ENCODE results near the gene DCP1A. TPM values are rescaled to one million over a fixed set of nuclear protein-coding genes. Genes with fewer than 3 reads are reported as not detected.
A peak's percentile ranks its signal among the peaks of the same experiment; 100 is the strongest.
"Not testable (repeated sequence)": the region's sequence is repeated elsewhere in the genome, so short reads cannot be mapped to it uniquely, and the experiment has no call there.

DCP1A gene
- total RNA-seq = 10 to 100 TPM; 30.4 to 38.1 TPM

- Mint-ChIP-seq H3K4me3 (peak within 1 kb of the TSS; percentile 98), H3K27ac (peak within 1 kb of the TSS; percentile 99), H3K27me3 (no peaks in the 10 kb centered on the region), H3K4me1 (peaks cover 16% of the 10 kb centered on the region), H3K36me3 (ENCODE audit: low read depth) (peaks cover 40% of the 10 kb centered on the region), H3K9me3 (no peaks in the 10 kb centered on the region)
- ATAC-seq (replicated peaks) = peak; percentile 98
Observed at GRCh38 chr3:53347261-53348064, at the start of gene DCP1A. TSS of gene DCP1A (minus strand) at chr3:53347543. CDS start at chr3:53347517, 26 bp downstream.

- no peaks in the 10 kb centered on the region for H3K36me3 Mint-ChIP-seq (ENCODE audit: low read depth)
- H3K4me3 Mint-ChIP-seq = no peak overlapping the region
- no peak overlapping the region for H3K27ac Mint-ChIP-seq
- peaks cover 29% of the 10 kb centered on the region for H3K27me3 Mint-ChIP-seq
- H3K9me3 Mint-ChIP-seq = no peaks in the 10 kb centered on the region
- ATAC-seq (replicated peaks) = peak; percentile 58
- no peaks in the 10 kb centered on the region for H3K4me1 Mint-ChIP-seq
Observed at GRCh38 chr3:53384465-53385423, 37.4 kb upstream of the DCP1A start.

- H3K4me1 Mint-ChIP-seq = no peaks in the 10 kb centered on the region
- no peak overlapping the region for H3K27ac Mint-ChIP-seq
- H3K9me3 Mint-ChIP-seq = no peaks in the 10 kb centered on the region
- H3K27me3 Mint-ChIP-seq = peaks cover 28% of the 10 kb centered on the region
- ATAC-seq (replicated peaks) = peak; percentile 77
- no peaks in the 10 kb centered on the region for H3K36me3 Mint-ChIP-seq (ENCODE audit: low read depth)
- H3K4me3 Mint-ChIP-seq = no peak overlapping the region
Observed at GRCh38 chr3:53382106-53382505, 34.8 kb upstream of the DCP1A start.

GRCh38 chr3:53380306-53380705 is 33.0 kb upstream of the DCP1A start:
- no peak overlapping the region for H3K27ac Mint-ChIP-seq
- no peaks in the 10 kb centered on the region for H3K4me1 Mint-ChIP-seq
- no peak overlapping the region for H3K4me3 Mint-ChIP-seq
- ATAC-seq (replicated peaks) = no peak
- no peaks in the 10 kb centered on the region for H3K9me3 Mint-ChIP-seq
- H3K36me3 Mint-ChIP-seq (ENCODE audit: low read depth) = no peaks in the 10 kb centered on the region
- H3K27me3 Mint-ChIP-seq = peaks cover 18% of the 10 kb centered on the region

- Mint-ChIP-seq H3K27me3 (peaks cover 17% of the 10 kb centered on the region), H3K27ac (no peak overlapping the region), H3K4me1 (no peaks in the 10 kb centered on the region), H3K4me3 (no peak overlapping the region), H3K9me3 (no peaks in the 10 kb centered on the region), H3K36me3 (ENCODE audit: low read depth) (no peaks in the 10 kb centered on the region)
- ATAC-seq (replicated peaks) = no peak
Observed at GRCh38 chr3:53379898-53380297, 32.6 kb upstream of the DCP1A start.

GRCh38 chr3:53377794-53378193 is 30.5 kb upstream of the DCP1A start:
- no peak overlapping the region for H3K4me3 Mint-ChIP-seq
- ATAC-seq (replicated peaks) = no peak
- peaks cover 25% of the 10 kb centered on the region for H3K27me3 Mint-ChIP-seq
- H3K4me1 Mint-ChIP-seq = no peaks in the 10 kb centered on the region
- H3K36me3 Mint-ChIP-seq (ENCODE audit: low read depth) = no peaks in the 10 kb centered on the region
- H3K9me3 Mint-ChIP-seq = no peaks in the 10 kb centered on the region
- H3K27ac Mint-ChIP-seq = no peak overlapping the region

- no peaks in the 10 kb centered on the region for H3K36me3 Mint-ChIP-seq (ENCODE audit: low read depth)
- ATAC-seq (replicated peaks) = no peak
- H3K4me1 Mint-ChIP-seq = no peaks in the 10 kb centered on the region
- peaks cover 28% of the 10 kb centered on the region for H3K27me3 Mint-ChIP-seq
- no peak overlapping the region for H3K27ac Mint-ChIP-seq
- no peaks in the 10 kb centered on the region for H3K9me3 Mint-ChIP-seq
- H3K4me3 Mint-ChIP-seq = no peak overlapping the region
Observed at GRCh38 chr3:53376679-53377078, 29.3 kb upstream of the DCP1A start.

- Mint-ChIP-seq H3K4me1 (no peaks in the 10 kb centered on the region), H3K27me3 (peaks cover 30% of the 10 kb centered on the region), H3K9me3 (no peaks in the 10 kb centered on the region), H3K27ac (no peak overlapping the region), H3K4me3 (no peak overlapping the region), H3K36me3 (ENCODE audit: low read depth) (no peaks in the 10 kb centered on the region)
- peak; percentile 85 for ATAC-seq (replicated peaks)
Observed at GRCh38 chr3:53375019-53375418, 27.7 kb upstream of the DCP1A start.

GRCh38 chr3:53370719-53371118 is 23.4 kb upstream of the DCP1A start:
- H3K4me1 Mint-ChIP-seq; H3K36me3 Mint-ChIP-seq (ENCODE audit: low read depth); ATAC-seq (replicated peaks); H3K27ac Mint-ChIP-seq; H3K9me3 Mint-ChIP-seq; H3K4me3 Mint-ChIP-seq: not testable (repeated sequence)
- H3K27me3 Mint-ChIP-seq = peaks cover 19% of the 10 kb centered on the region

- H3K27ac Mint-ChIP-seq = no peak overlapping the region
- ATAC-seq (replicated peaks) = no peak
Observed at GRCh38 chr3:53361852-53362251, 14.5 kb upstream of the DCP1A start.

GRCh38 chr3:53357458-53357857 is 10.1 kb upstream of the DCP1A start:
- no peak overlapping the region for H3K27ac Mint-ChIP-seq
- H3K36me3 Mint-ChIP-seq (ENCODE audit: low read depth) = no peaks in the 10 kb centered on the region
- no peaks in the 10 kb centered on the region for H3K27me3 Mint-ChIP-seq
- H3K4me1 Mint-ChIP-seq = no peaks in the 10 kb centered on the region
- ATAC-seq (replicated peaks) = no peak
- no peak overlapping the region for H3K4me3 Mint-ChIP-seq
- H3K9me3 Mint-ChIP-seq = no peaks in the 10 kb centered on the region

More at GRCh38 chr3:53361852-53362251, 14.5 kb upstream of the DCP1A start:
- Mint-ChIP-seq H3K9me3 (no peaks in the 10 kb centered on the region), H3K4me1 (no peaks in the 10 kb centered on the region), H3K27me3 (no peaks in the 10 kb centered on the region), H3K36me3 (ENCODE audit: low read depth) (no peaks in the 10 kb centered on the region), H3K4me3 (no peak overlapping the region)

GRCh38 chr3:53354945-53355498 is 7.7 kb upstream of the DCP1A start:
- ATAC-seq (replicated peaks) = no peak
- Mint-ChIP-seq H3K27me3 (no peaks in the 10 kb centered on the region), H3K36me3 (ENCODE audit: low read depth) (no peaks in the 10 kb centered on the region), H3K4me3 (no peak overlapping the region), H3K9me3 (no peaks in the 10 kb centered on the region), H3K4me1 (no peaks in the 10 kb centered on the region), H3K27ac (peak overlapping the region; percentile 14)

- ATAC-seq (replicated peaks) = no peak
- no peak overlapping the region for H3K27ac Mint-ChIP-seq
Observed at GRCh38 chr3:53353202-53353601, 5.9 kb upstream of the DCP1A start.

GRCh38 chr3:53350652-53351051 is 3.3 kb upstream of the DCP1A start:
- H3K4me1 Mint-ChIP-seq = peaks cover 7% of the 10 kb centered on the region
- H3K4me3 Mint-ChIP-seq = no peak overlapping the region
- no peak for ATAC-seq (replicated peaks)
- H3K9me3 Mint-ChIP-seq = no peaks in the 10 kb centered on the region
- H3K27me3 Mint-ChIP-seq = no peaks in the 10 kb centered on the region
- no peak overlapping the region for H3K27ac Mint-ChIP-seq
- H3K36me3 Mint-ChIP-seq (ENCODE audit: low read depth) = peaks cover 13% of the 10 kb centered on the region

More at GRCh38 chr3:53353202-53353601, 5.9 kb upstream of the DCP1A start:
- H3K4me1 Mint-ChIP-seq = no peaks in the 10 kb centered on the region
- no peaks in the 10 kb centered on the region for H3K36me3 Mint-ChIP-seq (ENCODE audit: low read depth)
- no peaks in the 10 kb centered on the region for H3K9me3 Mint-ChIP-seq
- H3K27me3 Mint-ChIP-seq = no peaks in the 10 kb centered on the region
- H3K4me3 Mint-ChIP-seq = no peak overlapping the region

Data from activated T-helper 17 cell treated with anti-CD3 and anti-CD28 coated beads, Interleukin-2, amount 50 U/mL, for 72 hours (primary cell).